HG03045 (cell line): ENCODE data around the gene RILP.

ENCODE experiments used
- ATAC-seq: cut with Tn5 transposase; IDR thresholded peaks from one replicate; pipeline ENCODE4 v1.9.1; 2021; ENCODE audit warnings: mild to moderate bottlenecking, moderate library complexity; ENCODE audit not compliant: unreplicated experiment

RILP gene

DNA sequence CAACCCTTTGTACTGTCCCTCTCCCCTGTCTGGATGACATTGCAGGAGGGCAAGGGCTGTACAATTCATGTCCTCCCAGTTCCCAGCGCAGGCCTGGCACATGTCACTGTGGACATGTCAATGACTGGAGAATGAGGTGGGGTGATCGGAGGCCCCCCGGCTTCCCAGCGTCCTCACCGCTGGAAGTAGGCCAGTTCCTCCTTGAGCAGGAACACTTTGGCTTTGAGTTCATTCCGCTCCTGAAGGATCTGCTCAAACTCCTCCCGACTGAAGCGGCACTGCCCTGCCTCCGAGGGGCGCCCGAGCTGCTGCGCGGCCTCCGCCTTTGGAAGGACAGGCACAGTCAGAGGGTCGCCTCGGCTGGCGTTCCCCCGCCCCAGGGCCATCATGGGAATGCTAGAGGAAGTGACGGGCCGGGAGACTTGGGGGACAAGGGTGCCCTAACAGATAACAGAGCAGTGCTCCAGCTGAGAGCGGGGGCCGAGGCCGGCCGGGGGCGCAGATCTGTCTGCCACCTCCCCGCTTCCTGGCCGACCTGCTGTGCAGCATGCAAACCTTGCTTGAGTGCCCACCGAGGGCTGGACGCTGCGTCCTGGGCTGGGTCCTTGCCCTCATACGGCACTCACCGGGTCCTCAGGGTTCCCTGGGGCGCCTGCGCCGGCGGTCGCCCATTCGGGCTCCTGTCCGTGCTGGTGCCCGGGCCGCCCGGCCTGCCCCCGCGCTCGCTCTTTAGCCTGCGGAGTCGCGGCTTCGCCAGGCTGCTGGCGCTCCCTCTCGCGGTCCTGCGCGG is 1.3 kb downstream of the RILP start:
- no peak for ATAC-seq

DNA sequence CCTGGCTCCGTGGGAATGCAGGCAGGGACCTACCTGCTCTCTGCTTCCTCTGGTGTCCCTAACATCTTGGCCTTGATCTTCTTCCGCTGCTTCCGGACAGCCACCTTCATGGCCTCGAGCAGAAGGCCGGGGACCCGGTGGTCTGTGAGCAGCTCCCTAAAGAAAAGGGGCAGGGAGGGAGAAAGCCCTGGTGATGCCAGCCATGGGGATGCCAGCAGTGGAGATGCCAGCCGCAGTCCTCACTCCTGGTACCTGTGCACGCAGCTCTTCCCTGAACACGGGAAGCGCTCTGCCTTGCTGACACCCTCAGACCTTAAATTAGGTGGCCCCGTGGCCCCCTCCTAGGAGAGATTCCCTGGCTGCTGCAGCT is 1.9 kb downstream of the RILP start:
- ATAC-seq, result no peak

DNA sequence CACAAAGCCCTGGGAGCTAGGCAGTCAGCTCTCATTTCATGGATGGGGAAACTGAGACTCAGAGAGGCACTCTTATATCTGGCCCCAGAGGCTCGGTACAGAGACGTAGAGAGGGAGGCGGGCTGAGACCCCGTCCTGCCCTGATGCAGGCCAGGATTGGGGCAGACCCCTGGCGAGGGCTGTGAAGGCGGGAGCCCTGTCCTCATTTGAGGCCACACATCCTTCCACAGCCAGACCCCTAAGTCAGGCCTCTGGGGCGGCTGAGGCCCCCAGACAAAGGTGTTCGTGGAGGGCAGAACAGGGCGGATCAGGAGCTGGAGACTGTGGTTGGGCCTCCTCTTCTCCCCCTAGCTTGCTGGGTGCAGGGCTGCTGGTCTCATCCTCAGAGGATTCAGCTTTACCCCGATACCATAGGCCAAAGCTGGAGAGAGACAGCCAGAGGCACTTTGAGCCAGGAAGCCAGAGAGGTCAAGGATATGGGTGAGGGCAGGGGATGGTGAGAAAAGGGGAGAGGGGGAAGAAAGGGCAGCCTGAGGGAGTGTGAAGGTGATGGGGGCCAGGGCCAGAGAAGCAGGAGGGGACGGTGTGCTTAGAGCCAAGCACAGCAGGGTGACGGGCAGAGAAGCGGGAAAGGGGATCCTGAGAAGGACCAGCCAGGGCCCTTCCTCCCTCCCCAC is 3.3 kb downstream of the RILP start:
- ATAC-seq, result no peak

DNA sequence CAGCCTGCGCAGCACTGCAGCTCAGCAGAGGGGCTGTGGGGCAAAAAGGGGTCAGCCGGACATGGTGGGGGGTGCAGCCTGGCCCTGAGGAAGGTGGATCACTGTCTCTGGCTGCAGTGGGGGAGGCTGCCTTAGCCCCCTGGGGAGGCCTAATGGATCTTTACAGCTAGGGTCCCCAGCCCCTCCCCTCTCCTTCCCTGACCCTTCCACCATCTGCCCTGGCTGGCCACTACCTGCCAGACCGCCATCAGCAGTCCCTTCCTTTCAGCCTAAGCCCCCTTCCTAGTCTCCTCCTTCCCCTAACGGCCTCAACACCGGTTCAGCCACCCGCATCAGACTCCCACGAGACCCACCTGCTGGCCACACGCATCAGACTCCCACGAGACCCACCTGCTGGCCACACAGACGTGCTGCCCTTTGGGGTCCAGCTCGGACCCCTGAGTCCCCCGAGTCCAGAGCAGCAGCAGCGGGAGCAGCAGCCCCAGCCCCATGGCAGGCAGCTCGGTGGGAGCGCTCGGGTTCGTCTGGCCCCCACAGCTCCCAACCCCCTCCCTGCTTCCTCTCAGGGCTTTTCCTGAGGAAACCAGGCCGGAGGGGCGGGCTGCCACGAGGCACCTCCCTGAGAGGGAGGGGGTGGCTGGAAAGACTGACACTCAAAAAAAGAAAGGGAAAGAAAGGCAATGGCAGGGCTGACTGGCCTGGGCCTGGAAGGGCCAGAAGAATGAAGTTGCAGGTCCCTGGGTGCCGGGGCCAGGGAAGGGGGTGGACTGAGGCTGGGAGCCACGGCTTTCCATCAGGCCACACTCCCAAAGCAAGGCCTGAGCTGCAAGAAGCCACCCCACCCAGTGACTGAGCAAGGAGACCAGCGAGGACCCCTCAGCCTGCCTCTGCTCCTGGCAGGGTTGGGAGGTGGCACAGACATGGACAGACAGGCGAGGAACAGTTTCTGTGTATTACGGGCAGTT is 4.2 kb downstream of the RILP start, which contains the start of gene SCARF1:
Gene SCARF1, minus strand, starts transcription at position 526 of the 965 bp plus-strand sequence. Its CDS starts 35 bp downstream, at position 491.
- ATAC-seq, result no peak

DNA sequence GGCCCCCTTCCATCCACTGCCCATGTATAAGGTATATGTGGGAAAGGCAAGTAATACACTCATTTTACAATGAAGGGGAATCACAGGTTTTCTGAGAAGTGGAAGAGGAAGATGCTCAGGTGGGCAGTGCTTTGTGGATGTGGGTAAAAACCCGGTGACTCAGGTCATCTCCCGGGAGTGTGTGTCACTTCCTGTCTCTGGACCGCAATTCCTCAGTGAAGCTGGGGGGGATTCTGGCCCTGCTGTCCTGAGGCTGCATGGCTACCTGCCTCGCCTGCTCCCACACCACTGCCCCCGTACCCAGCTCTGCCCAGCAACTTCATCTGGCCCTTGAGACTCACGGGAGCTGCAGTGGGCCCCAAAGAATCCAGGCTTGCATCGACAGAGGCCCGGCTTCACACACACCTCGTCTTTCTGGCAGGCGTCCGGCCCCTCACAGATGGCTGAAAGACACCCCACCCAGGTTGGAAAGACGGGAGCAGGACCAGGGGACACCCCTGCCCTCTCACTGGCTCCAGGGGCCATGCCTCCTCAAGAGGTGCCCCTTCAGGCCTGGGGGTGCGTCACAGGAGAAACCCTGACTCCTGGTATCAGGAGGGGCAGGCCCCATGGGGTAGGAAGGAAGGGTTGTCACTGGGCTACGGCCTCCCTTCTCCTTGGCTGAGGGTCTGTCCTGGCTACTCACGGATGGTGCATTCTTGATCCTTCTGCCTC is 5.0 kb downstream of the RILP start:
- ATAC-seq, result no peak

DNA sequence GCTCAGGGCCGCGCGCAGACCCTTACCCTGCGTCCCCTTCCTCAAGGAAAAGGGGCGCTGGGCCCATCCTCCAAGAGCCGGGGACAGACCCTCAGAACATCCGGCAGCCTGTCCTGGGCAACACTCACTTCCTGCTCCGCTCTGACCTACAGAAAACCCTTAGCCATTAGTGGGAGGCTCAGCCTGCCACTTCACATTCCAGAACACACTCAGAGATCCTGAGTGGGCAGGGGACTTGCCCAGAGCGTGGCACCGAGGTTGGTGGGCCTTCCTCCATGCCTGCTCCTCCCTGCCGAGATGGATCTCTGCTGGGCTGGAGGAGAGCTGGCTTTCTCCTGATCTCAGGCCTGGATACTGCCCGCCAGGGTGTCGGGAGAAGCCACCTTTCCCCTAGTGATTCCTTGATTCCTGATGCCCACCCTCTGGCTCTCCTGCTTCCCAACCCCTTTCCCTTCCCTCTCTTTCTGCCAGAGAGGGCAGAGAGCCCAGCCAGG is 5.6 kb downstream of the RILP start:
- ATAC-seq, result no peak

DNA sequence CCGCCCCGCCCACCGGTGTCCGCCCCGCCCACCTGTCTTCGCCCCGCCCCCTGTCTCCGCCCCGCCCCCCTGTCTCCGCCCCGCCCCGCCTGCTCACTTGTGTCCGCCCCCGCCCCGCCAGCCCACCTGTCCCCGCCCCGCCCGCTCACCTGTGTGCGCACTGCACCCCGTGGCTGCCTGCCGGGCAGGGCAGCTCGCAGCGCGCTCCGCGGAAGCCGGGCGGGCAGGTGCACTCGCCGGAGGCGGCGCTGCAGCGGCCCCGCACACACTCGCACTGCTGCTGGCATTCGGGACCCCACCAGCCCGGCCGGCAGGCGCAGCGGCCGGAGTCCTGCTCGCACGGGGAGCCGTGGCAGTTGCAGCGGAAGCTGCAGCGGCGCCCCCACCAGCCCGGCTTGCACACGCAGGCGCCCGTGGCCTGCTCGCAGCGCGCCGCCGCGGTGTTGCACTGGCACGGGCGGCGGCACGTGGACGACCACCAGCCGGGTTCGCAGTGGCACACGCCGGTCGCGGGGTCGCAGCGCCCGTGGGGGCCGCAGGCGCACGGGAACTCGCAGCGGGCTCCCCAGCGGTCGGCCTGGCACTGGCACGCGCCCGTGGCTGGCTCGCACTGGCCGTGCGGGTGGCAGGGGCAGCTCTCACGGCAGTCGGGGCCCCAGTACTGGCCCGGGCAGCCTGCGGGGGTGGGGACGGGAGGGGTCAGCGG is 6.2 kb downstream of the RILP start:
- no peak for ATAC-seq

DNA sequence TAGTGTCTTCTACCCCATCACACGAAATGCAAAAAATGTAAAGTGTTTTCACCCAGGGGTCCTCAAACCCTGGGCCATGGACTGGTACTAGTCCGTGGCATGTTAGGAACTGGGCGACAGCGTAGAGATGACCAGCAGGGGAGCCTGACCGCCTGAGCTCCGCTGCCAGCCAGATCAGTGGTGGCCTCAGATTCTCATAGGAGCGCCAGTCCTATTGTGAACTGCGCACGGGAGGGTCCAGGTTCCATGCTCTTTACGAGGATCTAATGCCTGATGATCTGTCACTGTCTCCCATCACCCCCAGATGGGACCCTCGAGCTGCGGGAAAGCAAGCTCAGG is 8.6 kb downstream of the RILP start:
- no peak for ATAC-seq

DNA sequence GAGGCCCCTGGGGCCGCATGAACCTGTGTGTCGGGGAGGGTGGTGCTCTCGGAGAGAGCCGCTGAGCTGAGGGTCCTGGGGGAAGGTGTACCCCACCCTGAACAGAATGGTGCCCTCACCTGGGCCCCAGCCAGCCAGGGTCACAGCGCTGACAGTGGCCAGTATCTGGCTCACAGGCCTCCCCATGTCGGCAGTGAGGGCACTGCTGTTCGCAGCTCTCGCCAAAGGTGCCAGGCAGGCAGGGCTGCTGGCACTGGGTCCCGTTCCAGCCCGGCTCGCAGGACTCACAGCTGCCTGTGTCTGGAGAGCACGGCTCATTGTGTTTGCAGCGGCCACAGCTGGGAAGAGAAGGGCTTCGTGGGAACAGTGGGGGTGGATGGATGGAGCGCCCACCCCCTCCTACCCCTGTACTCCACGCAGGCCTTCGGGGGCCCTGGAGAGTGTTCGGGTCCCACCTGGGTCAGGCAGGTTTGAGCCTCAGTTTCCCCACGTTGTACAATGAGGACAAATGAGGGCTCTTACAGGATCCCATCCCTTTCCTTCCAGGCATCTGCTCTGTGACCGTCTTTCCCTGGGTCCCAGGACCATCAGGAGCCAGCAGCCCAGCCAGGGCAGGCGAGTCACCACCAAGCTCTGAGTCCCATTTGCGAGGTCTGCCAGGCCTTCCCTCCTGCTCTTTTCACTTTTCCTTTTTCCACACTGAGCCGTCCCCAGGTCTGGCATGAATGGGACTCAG is 9.2 kb downstream of the RILP start:
- no peak for ATAC-seq

DNA sequence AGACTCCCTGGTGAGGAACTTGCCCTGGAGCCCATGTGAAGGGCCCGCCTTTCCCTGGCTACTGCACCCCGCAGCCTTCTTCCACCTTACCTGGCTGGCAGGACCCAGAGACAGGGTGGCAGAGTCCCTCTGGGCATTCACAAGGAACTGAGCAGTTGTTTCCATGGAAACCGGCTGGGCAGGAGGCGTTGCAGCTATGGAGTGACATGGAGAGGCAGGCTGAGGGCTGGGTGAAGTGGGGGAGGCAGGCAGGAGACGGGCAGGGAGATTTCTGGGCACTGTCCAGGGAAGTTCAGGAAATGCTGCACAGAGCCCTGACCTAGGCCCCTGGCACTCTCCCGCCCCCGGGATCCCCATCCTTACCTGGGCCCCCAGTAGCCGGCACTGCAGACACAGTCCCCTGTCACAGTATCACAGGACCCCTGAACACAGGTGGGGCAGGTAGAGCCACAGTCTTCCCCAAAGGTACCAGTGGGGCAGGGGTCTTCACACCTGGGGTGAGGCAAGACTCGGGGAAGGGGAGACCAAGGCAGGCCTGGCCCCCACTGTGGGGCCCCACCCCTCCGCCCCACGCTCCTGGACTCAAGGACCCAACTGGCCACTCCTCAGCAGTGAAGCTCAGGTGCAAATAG is 10.0 kb downstream of the RILP start:
- no peak for ATAC-seq

DNA sequence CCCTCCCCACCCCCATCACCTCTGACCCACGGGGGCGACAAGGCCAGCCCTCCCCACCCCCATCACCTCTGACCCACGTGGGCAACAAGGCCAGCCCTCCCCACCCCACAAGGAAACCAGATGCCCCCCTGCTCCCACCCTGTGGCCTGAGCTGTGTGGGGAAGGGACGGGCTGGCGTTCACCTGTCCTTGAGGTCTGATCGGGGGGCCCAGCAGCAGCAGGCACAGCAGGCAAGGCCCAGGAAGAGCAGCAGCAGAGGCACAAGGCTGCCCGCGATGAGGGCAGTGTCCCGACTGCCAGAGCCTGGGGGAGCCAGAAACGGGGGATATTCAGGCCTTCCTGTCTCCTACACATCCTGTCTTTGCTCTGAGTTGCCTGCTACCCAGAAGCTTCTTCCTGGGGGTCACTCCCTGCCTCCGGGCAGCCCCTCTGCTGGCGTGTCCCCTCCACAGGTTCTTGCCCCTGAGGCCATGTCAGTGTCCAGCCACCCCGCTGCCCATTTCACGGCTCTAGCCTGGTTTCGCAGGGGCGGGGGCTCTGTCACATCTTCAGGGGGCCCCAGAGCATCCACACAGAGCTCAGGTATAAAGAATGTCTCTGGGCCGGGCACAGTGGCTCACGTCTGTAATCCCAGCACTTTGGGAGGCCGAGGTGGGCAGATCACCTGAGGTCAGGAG is 10.9 kb downstream of the RILP start:
- ATAC-seq, result no peak

DNA sequence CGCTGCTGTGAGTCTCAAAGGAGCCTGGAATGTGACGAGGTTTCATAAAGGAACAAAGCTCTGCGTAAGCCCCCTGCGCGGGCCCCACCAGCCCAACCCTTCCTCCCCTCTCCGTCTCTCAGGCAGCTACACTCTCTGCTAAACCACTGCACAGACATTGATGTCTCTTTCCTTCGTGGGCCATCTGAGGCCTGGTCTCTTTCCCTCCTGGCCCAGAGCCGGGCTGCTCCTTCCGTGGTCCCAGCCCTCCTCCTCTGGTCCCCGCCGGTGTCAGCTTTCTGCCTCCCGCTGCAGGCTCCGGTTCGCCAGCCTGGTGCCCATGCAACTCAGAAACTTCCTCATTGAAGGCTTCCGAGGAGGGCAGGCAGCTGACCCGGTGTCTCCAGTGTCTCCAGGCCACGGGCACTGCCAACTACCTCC is 11.5 kb downstream of the RILP start:
- no peak for ATAC-seq

DNA sequence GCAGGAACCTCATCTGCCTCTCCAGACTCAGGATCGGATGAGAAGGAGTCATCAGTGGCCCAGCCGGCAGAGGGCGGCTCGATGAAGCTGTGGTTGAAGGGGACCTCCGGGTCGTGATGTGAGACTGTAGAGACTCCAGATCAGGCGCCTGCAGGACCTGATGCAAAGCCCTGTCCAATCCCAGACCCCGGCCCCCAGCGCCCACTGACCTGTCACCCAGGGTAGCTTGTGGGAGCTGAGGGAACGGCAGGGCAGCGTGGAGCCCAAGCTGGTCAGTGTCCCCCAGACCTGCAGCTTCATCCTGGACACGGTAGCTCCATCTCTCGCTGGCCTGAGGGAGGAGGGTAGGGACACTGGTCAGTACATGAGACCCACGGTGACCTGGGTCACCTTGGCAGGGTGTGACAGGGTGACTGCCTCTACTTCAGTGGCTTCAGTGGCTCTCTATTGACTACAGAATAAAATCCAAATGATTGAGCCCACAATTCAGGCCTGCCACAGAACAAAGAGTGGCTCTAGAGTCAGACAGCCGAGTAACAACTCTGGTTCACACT is 12.9 kb downstream of the RILP start:
- ATAC-seq, result no peak

DNA sequence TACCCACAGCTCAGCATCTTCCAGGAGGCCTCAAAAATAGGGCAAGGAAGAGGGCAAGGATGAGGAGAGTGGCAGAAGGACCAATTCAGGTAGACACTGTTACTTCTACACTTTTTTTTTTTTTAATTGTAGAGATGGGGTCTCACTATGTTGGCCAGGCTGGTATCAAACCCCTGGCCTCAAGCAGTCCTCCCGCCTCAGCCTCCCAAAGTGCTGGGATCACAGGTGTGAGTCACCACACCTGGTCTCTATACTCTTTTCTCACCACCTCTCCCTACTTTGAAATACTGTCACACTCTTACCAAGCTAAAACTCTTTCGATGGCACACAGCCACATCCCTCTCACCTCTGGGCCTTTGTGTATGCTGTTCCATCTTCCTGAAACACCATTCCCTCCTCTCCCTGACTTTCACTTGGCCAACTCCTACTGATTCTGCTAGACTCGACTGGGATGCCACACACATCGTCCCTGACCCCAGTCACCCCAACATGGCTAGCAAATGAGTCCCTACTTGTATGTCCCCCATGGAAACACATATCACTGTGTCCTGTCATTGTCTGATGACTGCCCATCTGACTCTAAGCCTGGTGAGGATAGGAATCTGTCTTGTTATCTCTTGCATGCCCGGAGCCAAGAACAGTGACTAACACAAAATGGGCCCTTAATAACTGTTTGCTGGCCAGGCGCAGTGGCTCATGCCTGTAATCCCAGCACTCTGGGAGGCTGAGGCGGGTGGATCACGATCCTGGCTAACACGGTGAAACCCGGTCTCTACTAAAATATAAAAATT is 13.8 kb downstream of the RILP start:
- ATAC-seq, result no peak

DNA sequence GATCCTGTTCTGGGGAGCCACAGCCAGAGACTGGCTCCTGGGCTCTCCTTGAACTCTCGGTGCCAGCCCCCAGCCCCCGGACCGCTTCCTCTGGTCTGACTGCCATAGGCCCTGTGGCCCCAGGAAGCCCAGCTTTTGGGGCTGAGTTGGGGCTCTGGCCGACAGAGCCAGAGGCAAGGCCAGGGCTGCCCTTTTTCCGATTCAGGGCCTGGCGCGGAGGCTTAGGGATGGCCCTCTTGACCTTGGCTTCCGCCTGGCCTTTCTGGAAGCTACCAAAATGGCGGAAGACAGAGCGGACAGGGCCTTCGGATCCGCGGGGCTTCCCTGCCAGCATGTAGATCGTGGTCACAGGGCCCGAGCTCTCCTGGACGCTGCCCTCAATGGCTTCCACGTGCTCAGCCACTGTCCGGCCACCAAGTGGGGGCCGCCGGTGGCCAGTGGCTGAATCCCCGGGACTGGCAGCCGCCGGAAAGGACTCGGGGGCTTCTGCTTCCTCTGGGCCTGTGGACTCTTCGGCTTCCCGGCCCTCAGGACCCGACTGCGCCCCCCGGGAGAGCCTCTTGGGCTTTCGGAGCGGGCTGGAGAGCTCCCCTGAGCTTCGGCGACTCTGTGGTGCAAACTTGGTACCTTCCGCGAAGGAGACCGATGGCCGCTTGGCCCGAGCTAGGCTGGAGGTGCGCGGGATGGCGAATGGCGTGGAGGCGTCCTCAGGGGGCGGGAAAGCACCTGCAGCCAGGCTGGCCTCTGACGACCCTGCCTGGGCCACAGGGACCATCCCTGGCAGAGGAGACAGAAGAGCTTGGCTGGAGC is 14.6 kb downstream of the RILP start:
- no peak for ATAC-seq

DNA sequence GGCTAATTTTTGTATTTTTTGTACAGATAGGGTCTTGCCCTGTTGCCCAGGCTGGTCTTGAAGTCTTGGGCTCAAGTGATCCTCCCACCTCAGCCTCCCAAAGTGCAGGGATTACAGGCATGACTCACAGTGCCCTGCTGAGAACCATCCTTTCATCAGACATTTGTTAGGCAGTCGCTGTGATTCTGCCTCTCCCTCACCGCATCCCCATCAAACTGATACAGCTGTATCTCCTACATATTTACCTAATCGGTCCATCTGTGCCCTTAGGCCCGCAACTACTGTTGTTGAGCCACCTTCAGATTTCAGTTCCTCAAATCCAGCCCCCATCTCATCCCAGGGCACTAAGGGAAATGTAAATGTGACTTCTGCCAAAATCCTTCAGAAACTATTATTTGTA is 19.0 kb downstream of the RILP start:
- no peak for ATAC-seq
